Measurements from ENCODE around the gene ST3GAL3.

ST3GAL3 gene

GRCh38 chr1:43914576-43915525, 207.5 kb downstream of the ST3GAL3 start:
- no peaks in the 10 kb centered on the region for H3K36me3 ChIP-seq (ENCODE audit: control insufficient read depth in 1 of 2, insufficient read depth in 2 of 2, low read length in 2 of 2)
- H3K9ac ChIP-seq (ENCODE audit: low read depth in 1 of 2, low read length in 2 of 2): no peak overlapping the region
- H3K27ac ChIP-seq (ENCODE audit: low read depth, low read length): no peak overlapping the region
- H3K9me3 ChIP-seq (ENCODE audit: control insufficient read depth in 1 of 2, low read length in 2 of 2): no peaks in the 10 kb centered on the region
- H3K4me1 ChIP-seq (ENCODE audit: control insufficient read depth in 1 of 2, insufficient read depth in 2 of 2, low read length in 2 of 2): no peaks in the 10 kb centered on the region
- H3K4me3 ChIP-seq (ENCODE audit: low read depth in 1 of 2, low read length in 2 of 2): no peak overlapping the region
- no peaks in the 10 kb centered on the region for H3K27me3 ChIP-seq (ENCODE audit: control insufficient read depth in 1 of 2, insufficient read depth in 2 of 2, low read length in 2 of 2)

GRCh38 chr1:43919906-43920305, 212.6 kb downstream of the ST3GAL3 start:
- Histone ChIP-seq H3K4me1 (ENCODE audit: control insufficient read depth in 1 of 2, insufficient read depth in 2 of 2, low read length in 2 of 2) (no peaks in the 10 kb centered on the region), H3K36me3 (ENCODE audit: control insufficient read depth in 1 of 2, insufficient read depth in 2 of 2, low read length in 2 of 2) (no peaks in the 10 kb centered on the region), H3K27me3 (ENCODE audit: control insufficient read depth in 1 of 2, insufficient read depth in 2 of 2, low read length in 2 of 2) (no peaks in the 10 kb centered on the region)

GRCh38 chr1:43921022-43921421, 213.7 kb downstream of the ST3GAL3 start:
- Histone ChIP-seq H3K9me3 (ENCODE audit: control insufficient read depth in 1 of 2, low read length in 2 of 2) (no peaks in the 10 kb centered on the region), H3K9ac (ENCODE audit: low read depth in 1 of 2, low read length in 2 of 2) (no peak overlapping the region), H3K27me3 (ENCODE audit: control insufficient read depth in 1 of 2, insufficient read depth in 2 of 2, low read length in 2 of 2) (no peaks in the 10 kb centered on the region), H3K4me3 (ENCODE audit: low read depth in 1 of 2, low read length in 2 of 2) (no peak overlapping the region), H3K4me1 (ENCODE audit: control insufficient read depth in 1 of 2, insufficient read depth in 2 of 2, low read length in 2 of 2) (no peaks in the 10 kb centered on the region), H3K36me3 (ENCODE audit: control insufficient read depth in 1 of 2, insufficient read depth in 2 of 2, low read length in 2 of 2) (no peaks in the 10 kb centered on the region), H3K27ac (ENCODE audit: low read depth, low read length) (no peak overlapping the region)

More at GRCh38 chr1:43919906-43920305, 212.6 kb downstream of the ST3GAL3 start:
- H3K4me3 ChIP-seq (ENCODE audit: low read depth in 1 of 2, low read length in 2 of 2): no peak overlapping the region
- no peak overlapping the region for H3K27ac ChIP-seq (ENCODE audit: low read depth, low read length)
- no peak overlapping the region for H3K9ac ChIP-seq (ENCODE audit: low read depth in 1 of 2, low read length in 2 of 2)
- H3K9me3 ChIP-seq (ENCODE audit: control insufficient read depth in 1 of 2, low read length in 2 of 2): no peaks in the 10 kb centered on the region

- no peaks in the 10 kb centered on the region for H3K27me3 ChIP-seq (ENCODE audit: control insufficient read depth in 1 of 2, insufficient read depth in 2 of 2, low read length in 2 of 2)
- H3K36me3 ChIP-seq (ENCODE audit: control insufficient read depth in 1 of 2, insufficient read depth in 2 of 2, low read length in 2 of 2): no peaks in the 10 kb centered on the region
- no peaks in the 10 kb centered on the region for H3K9me3 ChIP-seq (ENCODE audit: control insufficient read depth in 1 of 2, low read length in 2 of 2)
- H3K4me1 ChIP-seq (ENCODE audit: control insufficient read depth in 1 of 2, insufficient read depth in 2 of 2, low read length in 2 of 2): no peaks in the 10 kb centered on the region
- no peak overlapping the region for H3K27ac ChIP-seq (ENCODE audit: low read depth, low read length)
- H3K9ac ChIP-seq (ENCODE audit: low read depth in 1 of 2, low read length in 2 of 2): no peak overlapping the region
- no peak overlapping the region for H3K4me3 ChIP-seq (ENCODE audit: low read depth in 1 of 2, low read length in 2 of 2)
These were observed 217.2 kb downstream of the ST3GAL3 start for GRCh38 chr1:43924516-43924915.

DNA sequence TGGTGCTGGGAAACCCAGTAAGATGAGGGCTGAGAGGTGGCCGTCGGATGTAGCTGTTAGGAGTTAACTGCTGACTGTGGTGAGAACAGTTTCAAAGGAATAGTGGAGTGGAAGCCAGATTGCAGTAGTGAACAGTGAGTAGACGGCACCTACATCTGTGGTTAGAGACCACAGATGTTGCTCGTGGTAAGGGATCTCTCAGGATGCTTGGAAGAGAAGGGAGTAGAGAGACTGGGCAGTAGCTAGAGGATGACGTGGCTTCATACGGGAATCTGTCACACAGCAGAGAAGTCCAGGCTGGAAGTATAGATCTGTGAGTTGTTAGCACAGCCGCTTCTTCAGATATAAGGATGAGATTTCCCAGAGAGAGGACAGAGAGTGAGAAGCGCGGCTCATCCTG, 218.5 kb downstream of the ST3GAL3 start:
- Histone ChIP-seq H3K36me3 (ENCODE audit: control insufficient read depth in 1 of 2, insufficient read depth in 2 of 2, low read length in 2 of 2) (no peaks in the 10 kb centered on the region), H3K9ac (ENCODE audit: low read depth in 1 of 2, low read length in 2 of 2) (no peak overlapping the region), H3K4me1 (ENCODE audit: control insufficient read depth in 1 of 2, insufficient read depth in 2 of 2, low read length in 2 of 2) (no peaks in the 10 kb centered on the region), H3K4me3 (ENCODE audit: low read depth in 1 of 2, low read length in 2 of 2) (no peak overlapping the region), H3K9me3 (ENCODE audit: control insufficient read depth in 1 of 2, low read length in 2 of 2) (no peaks in the 10 kb centered on the region), H3K27me3 (ENCODE audit: control insufficient read depth in 1 of 2, insufficient read depth in 2 of 2, low read length in 2 of 2) (no peaks in the 10 kb centered on the region), H3K27ac (ENCODE audit: low read depth, low read length) (no peak overlapping the region)

DNA sequence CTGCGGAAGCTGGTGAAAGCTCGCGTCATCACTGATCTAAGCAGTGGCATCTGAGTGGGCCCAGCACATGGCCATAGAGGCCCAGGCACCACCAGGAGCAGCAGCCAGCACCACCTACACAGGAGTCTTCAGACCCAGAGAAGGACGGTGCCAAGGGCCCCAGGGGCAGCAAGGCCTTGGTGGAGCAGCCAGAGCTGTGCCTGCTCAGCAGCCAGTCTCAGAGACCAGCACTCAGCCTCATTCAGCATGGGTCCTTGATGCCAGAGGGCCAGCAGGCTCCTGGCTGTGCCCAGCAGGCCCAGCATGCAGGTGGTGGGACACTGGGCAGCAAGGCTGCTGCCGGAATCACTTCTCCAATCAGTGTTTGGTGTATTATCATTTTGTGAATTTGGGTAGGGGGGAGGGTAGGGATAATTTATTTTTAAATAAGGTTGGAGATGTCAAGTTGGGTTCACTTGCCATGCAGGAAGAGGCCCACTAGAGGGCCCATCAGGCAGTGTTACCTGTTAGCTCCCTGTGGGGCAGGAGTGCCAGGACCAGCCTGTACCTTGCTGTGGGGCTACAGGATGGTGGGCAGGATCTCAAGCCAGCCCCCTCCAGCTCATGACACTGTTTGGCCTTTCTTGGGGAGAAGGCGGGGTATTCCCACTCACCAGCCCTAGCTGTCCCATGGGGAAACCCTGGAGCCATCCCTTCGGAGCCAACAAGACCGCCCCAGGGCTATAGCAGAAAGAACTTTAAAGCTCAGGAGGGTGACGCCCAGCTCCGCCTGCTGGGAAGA, 223.0 kb downstream of the ST3GAL3 start:
- H3K4me3 ChIP-seq (ENCODE audit: low read depth in 1 of 2, low read length in 2 of 2): no peak overlapping the region
- no peaks in the 10 kb centered on the region for H3K9me3 ChIP-seq (ENCODE audit: control insufficient read depth in 1 of 2, low read length in 2 of 2)
- H3K4me1 ChIP-seq (ENCODE audit: control insufficient read depth in 1 of 2, insufficient read depth in 2 of 2, low read length in 2 of 2): peaks cover 11% of the 10 kb centered on the region in 2 donors
- H3K36me3 ChIP-seq (ENCODE audit: control insufficient read depth in 1 of 2, insufficient read depth in 2 of 2, low read length in 2 of 2): no peaks in the 10 kb centered on the region
- no peak overlapping the region for H3K9ac ChIP-seq (ENCODE audit: low read depth in 1 of 2, low read length in 2 of 2)
- no peak overlapping the region for H3K27ac ChIP-seq (ENCODE audit: low read depth, low read length)
- H3K27me3 ChIP-seq (ENCODE audit: control insufficient read depth in 1 of 2, insufficient read depth in 2 of 2, low read length in 2 of 2): peaks cover 0 to 6% of the 10 kb centered on the region in 2 donors

DNA sequence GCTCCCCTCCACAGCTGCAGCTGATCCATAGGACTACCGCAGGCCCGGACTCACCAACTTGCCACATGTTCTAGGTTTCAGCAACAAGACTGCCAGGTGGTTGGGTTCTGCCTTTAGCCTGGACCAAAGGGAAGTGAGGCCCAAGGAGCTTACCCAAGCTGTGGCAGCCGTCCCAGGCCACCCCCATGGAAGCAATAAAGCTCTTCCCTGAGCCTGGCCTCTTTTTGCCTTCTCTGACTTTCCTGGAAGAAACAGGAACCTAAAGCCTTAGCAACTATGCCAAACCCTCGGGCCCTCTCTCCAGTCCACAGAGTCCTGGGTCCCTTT, 223.6 kb downstream of the ST3GAL3 start:
- Histone ChIP-seq H3K4me1 (ENCODE audit: control insufficient read depth in 1 of 2, insufficient read depth in 2 of 2, low read length in 2 of 2) (peaks cover 11 to 15% of the 10 kb centered on the region in 2 donors), H3K36me3 (ENCODE audit: control insufficient read depth in 1 of 2, insufficient read depth in 2 of 2, low read length in 2 of 2) (no peaks in the 10 kb centered on the region), H3K27me3 (ENCODE audit: control insufficient read depth in 1 of 2, insufficient read depth in 2 of 2, low read length in 2 of 2) (peaks cover 0 to 6% of the 10 kb centered on the region in 2 donors), H3K9ac (ENCODE audit: low read depth in 1 of 2, low read length in 2 of 2) (no peak overlapping the region), H3K4me3 (ENCODE audit: low read depth in 1 of 2, low read length in 2 of 2) (no peak overlapping the region), H3K27ac (ENCODE audit: low read depth, low read length) (no peak overlapping the region), H3K9me3 (ENCODE audit: control insufficient read depth in 1 of 2, low read length in 2 of 2) (no peaks in the 10 kb centered on the region)

GRCh38 chr1:43931711-43932660, 224.7 kb downstream of the ST3GAL3 start:
- no peak overlapping the region for H3K9ac ChIP-seq (ENCODE audit: low read depth in 1 of 2, low read length in 2 of 2)
- no peak overlapping the region for H3K27ac ChIP-seq (ENCODE audit: low read depth, low read length)

GRCh38 chr1:43932786-43933385, 225.6 kb downstream of the ST3GAL3 start:
- Histone ChIP-seq H3K27ac (ENCODE audit: low read depth, low read length) (no peak overlapping the region), H3K9me3 (ENCODE audit: control insufficient read depth in 1 of 2, low read length in 2 of 2) (no peaks in the 10 kb centered on the region), H3K36me3 (ENCODE audit: control insufficient read depth in 1 of 2, insufficient read depth in 2 of 2, low read length in 2 of 2) (no peaks in the 10 kb centered on the region), H3K4me3 (ENCODE audit: low read depth in 1 of 2, low read length in 2 of 2) (peak overlapping the region; percentile 53), H3K27me3 (ENCODE audit: control insufficient read depth in 1 of 2, insufficient read depth in 2 of 2, low read length in 2 of 2) (peaks cover 0 to 6% of the 10 kb centered on the region in 2 donors), H3K4me1 (ENCODE audit: control insufficient read depth in 1 of 2, insufficient read depth in 2 of 2, low read length in 2 of 2) (peaks cover 15 to 21% of the 10 kb centered on the region in 2 donors), H3K9ac (ENCODE audit: low read depth in 1 of 2, low read length in 2 of 2) (no peak overlapping the region)

More at GRCh38 chr1:43931711-43932660, 224.7 kb downstream of the ST3GAL3 start:
- Histone ChIP-seq H3K27me3 (ENCODE audit: control insufficient read depth in 1 of 2, insufficient read depth in 2 of 2, low read length in 2 of 2) (peaks cover 0 to 6% of the 10 kb centered on the region in 2 donors), H3K4me3 (ENCODE audit: low read depth in 1 of 2, low read length in 2 of 2) (no peak overlapping the region), H3K36me3 (ENCODE audit: control insufficient read depth in 1 of 2, insufficient read depth in 2 of 2, low read length in 2 of 2) (no peaks in the 10 kb centered on the region), H3K4me1 (ENCODE audit: control insufficient read depth in 1 of 2, insufficient read depth in 2 of 2, low read length in 2 of 2) (peaks cover 15 to 21% of the 10 kb centered on the region in 2 donors), H3K9me3 (ENCODE audit: control insufficient read depth in 1 of 2, low read length in 2 of 2) (no peaks in the 10 kb centered on the region)
